Renal pelvis (tissue), 4 donors: ENCODE results near the gene USP53. TPM values are rescaled to one million over a fixed set of nuclear protein-coding genes. Genes with fewer than 3 reads are reported as not detected.
A peak's percentile ranks its signal among the peaks of the same experiment; 100 is the strongest.
"Not testable (repeated sequence)": the region's sequence is repeated elsewhere in the genome, so short reads cannot be mapped to it uniquely, and the experiment has no call there.

Experiments used
- DNase-seq: peaks from one replicate; pipeline ENCODE4 v3.0.0-alpha.2; 2013
- polyA plus RNA-seq, 3 donors: library from polyadenylated mRNA; unstranded; fragments of 120-200 nt; gene quantifications; one replicate each; pipeline ENCODE4 v1.2.1, GENCODE V29; 2013; ENCODE audit not compliant: insufficient read length in 3 of 3

Gene USP53
- polyA plus RNA-seq, 3 donors, result 34.4 to 42.8 (median 35.1) TPM

GRCh38 chr4:119264743-119265142 is 52.2 kb downstream of the USP53 start:
- no peak for DNase-seq

- DNase-seq, result no peak
Measured at GRCh38 chr4:119266153-119266552, 53.6 kb downstream of the USP53 start.

GRCh38 chr4:119268466-119268865 is 56.0 kb downstream of the USP53 start:
- no peak for DNase-seq

DNA sequence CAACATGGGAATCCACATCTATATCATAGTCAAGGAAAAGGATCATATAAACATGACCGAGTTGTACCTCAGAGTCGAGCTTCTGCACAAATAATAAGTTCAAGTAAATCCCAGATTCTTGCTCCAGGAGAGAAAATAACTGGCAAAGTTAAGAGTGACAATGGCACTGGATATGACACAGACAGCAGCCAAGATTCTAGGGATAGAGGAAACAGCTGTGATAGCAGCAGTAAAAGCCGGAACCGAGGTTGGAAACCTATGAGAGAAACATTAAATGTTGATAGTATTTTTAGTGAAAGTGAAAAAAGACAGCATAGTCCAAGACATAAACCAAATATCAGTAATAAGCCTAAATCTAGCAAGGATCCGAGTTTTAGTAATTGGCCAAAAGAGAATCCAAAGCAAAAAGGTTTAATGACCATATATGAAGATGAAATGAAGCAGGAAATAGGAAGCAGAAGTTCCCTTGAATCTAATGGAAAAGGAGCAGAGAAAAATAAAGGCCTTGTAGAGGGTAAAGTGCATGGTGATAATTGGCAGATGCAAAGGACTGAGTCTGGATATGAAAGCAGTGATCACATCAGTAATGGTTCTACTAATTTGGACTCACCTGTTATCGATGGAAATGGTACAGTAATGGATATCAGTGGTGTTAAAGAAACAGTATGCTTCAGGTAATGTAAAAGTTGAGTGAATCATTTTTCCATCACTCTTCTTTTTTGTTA is 59.0 kb downstream of the USP53 start:
- no peak for DNase-seq

DNA sequence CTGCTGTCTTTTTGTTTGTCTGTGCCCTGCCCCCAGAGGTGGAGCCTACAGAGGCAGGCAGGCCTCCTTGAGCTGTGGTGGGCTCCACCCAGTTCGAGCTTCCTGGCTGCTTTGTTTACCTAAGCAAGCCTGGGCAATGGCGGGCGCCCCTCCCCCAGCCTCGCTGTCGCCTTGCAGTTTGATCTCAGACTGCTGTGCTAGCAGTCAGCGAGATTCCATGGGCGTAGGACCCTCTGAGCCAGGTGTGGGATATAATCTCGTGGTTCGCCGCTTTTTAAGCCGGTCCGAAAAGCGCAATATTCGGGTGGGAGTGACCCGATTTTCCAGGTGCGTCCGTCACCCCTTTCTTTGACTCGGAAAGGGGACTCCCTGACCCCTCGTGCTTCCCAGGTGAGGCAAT is 67.0 kb downstream of the USP53 start:
- not testable (repeated sequence) for DNase-seq

DNA sequence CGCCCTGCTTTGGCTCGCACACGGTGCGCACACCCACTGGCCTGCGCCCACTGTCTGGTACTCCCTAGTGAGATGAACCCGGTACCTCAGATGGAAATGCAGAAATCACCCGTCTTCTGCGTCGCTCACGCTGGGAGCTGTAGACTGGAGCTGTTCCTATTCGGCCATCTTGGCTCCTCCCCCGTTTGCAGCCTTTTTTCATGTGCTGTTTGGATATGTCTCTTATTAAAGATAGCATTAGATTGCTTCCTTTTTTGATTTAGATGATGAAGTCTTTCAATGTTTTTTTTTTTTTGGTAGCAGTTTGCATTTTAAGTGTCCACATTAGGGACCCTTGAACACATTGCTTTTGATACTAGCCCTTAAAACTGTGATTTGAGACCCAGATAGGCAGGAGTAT is 67.4 kb downstream of the USP53 start:
- DNase-seq, result not testable (repeated sequence)

- no peak for DNase-seq
Measured at GRCh38 chr4:119281393-119281792, 68.9 kb downstream of the USP53 start.

DNA sequence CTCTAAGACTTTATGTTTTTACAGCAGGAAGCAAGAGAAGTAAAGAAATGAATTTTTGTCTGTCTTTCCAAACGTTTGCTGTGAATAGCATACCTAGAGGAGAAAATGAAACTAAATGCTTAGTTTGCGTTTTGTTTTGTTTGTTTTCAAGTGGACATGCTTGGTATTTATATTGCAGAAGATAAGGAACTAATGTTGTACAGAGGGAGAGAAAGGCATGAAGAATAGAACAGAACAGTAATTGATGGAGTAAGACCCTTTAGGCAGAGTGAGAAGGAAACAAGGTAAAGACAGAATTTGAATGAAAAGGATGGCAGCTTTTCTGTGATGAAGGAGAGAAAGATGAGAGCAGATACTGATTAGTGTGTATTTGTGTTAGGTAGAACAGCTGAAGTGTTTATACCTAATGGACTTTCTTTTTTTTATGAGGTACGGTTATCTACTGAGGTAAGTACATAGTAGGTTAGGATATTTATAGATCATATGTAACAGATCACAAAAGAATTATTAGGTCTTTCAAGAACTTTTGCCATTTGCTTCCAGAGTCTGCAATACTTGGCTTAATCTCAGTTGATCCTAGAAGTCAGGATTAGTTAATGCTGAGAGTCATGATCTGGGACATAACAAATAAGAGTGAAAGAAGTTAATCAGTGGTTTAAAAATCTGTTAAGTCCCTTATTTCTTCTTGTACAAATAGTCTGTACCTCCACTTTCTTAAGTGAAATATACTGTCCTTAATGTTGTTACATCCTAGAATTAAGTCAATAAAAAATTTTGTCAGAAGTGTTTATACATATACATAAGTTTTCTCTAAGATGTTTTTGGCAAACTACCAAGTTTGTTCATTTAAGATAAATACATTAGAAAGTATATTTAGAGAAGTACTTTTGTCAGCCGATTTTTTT is 72.6 kb downstream of the USP53 start:
- DNase-seq, result no peak

GRCh38 chr4:119286377-119287002 is 74.0 kb downstream of the USP53 start:
- peak; percentile 40 for DNase-seq

GRCh38 chr4:119289313-119289712 is 76.8 kb downstream of the USP53 start:
- no peak for DNase-seq

DNA sequence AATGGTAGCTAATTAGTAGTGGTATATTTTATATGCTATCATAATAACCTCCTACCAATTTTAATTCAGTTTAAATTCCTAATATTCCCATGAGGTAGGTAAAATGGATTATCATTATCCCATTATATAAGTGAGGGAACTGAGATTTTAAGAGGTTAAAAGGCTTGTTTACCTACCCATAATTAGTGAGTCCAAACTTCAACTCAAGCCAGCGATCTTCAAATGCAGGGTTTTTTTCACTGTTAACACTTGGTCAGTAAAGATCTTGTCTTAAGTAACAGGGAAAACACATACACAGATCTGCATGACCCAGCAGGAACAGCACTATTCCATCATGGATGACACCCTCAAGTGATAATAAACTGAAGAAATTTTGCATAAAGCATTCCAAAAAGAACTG is 78.1 kb downstream of the USP53 start:
- DNase-seq, result no peak

DNA sequence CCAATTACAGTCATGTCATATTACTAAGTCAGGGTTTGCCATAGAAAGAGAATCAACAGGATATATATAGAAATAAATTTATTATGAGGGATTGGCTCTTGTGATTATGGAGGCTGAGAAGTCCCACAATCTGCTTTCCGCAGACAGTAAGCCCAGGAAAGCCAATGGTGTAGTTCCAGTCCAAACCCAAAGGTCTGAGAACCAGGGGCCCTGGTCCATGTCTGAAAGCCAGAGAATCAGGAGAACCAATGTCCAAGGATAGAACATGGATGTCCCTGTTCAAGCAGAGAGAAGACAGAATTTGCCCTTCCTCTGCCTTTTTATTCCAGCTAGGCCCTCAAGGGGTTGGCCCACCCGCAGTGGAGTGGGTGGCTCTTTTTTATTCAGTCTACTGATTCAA is 83.8 kb downstream of the USP53 start:
- no peak for DNase-seq

- no peak for DNase-seq
Measured at GRCh38 chr4:119297795-119298194, 85.3 kb downstream of the USP53 start.

- no peak for DNase-seq
Measured at GRCh38 chr4:119299260-119299671, 86.8 kb downstream of the USP53 start.

DNA sequence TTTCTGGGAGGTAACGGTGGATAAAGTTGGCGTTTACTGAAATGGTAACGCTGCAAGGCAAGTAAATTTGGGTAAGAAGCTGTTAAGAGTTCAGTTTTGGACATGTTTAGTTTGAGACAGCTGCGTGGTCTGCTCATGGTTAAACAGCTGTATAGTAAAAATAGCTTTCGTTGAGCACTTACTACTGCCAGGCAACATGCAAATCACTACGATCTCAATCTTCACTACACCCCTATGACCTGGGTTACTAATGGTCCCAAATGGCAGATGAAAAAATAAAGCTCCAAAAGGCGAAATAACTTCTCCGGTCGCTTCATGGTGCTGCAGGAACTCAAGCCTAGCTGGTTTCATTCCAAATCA is 87.2 kb downstream of the USP53 start:
- no peak for DNase-seq

DNA sequence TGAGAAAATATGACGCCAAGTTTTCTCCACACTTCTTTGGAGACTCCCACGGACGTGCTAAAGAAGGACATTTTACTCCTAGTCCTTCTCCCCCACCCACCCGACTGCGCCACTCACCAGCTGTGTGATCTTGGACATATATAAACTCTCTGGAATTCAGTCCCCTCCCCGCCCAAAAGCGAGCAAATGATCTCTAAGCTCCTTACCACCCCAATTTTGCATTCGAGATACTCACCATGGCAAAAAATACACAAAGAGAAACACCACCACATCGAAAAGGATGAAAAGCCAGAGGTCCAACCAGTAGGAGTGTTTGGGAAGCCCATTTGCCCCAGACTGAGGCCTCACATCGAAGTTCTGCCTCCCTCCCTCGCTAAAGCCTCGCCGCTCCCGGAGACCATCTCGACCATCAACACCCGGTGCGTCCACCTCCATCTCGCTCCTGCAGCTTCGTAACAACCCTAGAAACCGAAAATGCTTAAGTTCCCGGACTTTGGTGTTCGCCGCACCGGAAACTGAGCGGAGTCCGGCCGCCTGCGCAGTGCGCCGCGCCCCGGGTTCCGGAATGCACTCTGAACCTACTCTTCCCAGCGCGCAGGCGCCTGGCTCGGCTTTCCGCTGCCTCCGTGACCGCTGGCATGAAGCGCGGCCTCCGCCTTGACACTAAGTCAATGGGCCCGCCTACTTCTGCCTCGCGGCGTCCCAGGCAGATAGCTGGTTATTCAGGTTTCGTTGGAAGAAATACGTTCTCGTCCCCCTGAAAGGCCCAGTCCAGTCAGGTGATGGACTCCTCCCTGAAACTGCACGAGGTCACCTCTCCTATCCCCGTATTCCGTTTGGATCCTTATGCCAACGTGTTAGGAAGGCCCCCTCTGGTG is 87.8 kb downstream of the USP53 start:
- peak; percentile 92 for DNase-seq

DNA sequence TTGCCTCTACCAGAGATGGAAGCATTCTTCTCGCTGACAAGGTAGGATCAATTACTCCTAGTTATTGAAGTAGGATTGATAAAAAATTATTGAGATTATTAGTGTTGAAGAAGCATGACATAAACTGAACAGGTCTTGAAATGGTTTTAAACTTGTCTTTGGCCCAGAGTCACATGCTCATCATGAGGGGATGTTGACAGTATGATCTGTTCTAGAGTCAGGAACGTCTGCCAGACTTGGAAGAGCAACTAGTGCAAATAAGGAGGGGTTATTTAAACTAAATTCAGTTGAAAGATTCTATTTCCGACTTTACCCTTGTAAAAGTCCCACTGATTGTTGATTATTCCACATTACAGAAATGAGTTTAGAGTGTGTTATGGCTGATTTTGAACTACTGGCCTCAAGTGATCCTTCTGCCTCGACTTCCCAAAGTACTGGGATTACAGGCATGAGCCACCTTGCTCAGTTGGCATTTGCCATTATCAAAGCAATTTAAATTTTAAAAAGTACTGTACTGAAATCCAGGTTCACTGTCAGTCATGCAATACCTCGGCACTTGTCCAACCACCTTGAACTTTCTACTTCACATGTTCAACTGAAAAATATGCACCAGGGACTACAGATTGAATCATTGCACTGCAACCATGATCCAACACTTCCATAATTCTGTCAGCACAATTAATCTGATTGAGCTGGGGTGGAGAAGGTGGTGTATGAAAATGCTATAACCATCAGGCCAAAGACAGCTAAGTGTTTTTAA is 89.7 kb downstream of the USP53 start:
- DNase-seq, result no peak

DNA sequence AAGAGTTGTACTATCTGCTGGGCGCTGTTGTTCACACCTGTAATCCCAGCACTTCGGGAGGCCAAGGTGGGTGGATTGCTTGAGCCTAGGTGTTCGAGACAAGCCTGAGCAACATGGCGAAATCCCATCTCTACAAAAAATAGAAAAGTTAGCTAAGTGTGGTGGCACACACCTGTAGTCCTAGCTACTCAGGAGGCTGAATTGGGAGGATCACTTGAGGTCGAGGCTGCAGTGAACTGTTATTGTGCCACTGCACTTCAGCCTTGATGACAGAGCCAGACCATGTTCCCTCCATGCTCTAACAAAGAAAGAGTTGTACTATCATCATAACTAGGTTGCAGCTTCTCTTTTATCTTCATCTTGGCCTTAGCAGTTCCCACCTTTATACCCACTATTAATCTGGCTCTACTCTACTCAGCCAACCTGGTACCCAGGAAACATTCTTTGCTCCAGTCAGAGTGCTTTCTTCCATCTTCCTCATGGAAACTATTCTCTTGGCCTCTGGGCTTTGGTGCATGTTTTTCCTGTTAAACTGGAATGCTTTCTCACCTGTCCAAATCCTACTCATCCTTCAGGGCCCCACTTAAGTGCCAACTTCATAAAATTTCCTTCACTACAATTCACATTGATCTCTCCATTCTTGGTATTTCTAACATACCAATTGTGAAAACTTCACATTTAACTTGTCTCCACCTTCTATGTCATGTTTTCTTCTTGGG is 91.2 kb downstream of the USP53 start:
- DNase-seq, result no peak

- no peak for DNase-seq
Measured at GRCh38 chr4:119304431-119304830, 91.9 kb downstream of the USP53 start.

DNA sequence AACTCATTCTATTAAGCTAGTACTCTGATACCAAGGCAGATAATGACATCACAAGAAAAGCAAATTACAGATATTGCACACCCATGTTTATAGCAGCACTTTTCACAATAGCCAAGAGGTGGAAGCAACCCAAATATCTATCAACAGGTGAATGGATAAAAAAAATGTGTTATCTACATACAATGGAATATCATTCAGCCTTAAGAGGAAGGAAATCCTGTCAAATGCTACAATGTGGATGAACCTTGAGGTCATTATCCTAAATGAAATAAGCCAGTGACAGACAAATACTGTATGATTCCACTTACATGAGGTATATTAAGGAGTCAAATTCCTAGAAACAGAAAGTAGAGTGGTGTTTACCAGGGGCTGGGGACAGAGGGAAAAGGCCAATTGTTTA is 95.1 kb downstream of the USP53 start:
- DNase-seq, result no peak
